HEK293T (cell line): ENCODE measurements around the gene CRIM1.

Source experiments
- BHLHE40 ChIP-seq: fragments of 450-650 bp; IDR thresholded peaks from 2 replicates; pipeline ENCODE4 v1.6.1; 2016; ENCODE audit warnings: mild to moderate bottlenecking, moderate library complexity, borderline replicate concordance
- CTBP1 ChIP-seq: fragments of 450-650 bp; IDR thresholded peaks from 2 replicates; pipeline ENCODE4 v1.6.1; 2016; ENCODE audit warnings: borderline replicate concordance
- ELF4 ChIP-seq: fragments of 450-650 bp; IDR thresholded peaks from 2 replicates; pipeline ENCODE4 v1.6.1; 2017; ENCODE audit warnings: antibody characterized with exemption
- FOXM1 ChIP-seq: fragments of 450-650 bp; IDR thresholded peaks from 2 replicates; pipeline ENCODE4 v1.6.1; 2017; ENCODE audit warnings: mild to moderate bottlenecking, borderline replicate concordance
- HDGF ChIP-seq: fragments of 450-650 bp; IDR thresholded peaks from 2 replicates; pipeline ENCODE4 v1.6.1; 2017; ENCODE audit warnings: antibody characterized with exemption, borderline replicate concordance
- SUZ12 ChIP-seq: fragments of 450-650 bp; IDR thresholded peaks from 2 replicates; pipeline ENCODE4 v1.6.1; 2016; ENCODE audit warnings: mild to moderate bottlenecking
- TARDBP ChIP-seq: fragments of 450-650 bp; IDR thresholded peaks from 2 replicates; pipeline ENCODE4 v1.6.1; 2016

DNA sequence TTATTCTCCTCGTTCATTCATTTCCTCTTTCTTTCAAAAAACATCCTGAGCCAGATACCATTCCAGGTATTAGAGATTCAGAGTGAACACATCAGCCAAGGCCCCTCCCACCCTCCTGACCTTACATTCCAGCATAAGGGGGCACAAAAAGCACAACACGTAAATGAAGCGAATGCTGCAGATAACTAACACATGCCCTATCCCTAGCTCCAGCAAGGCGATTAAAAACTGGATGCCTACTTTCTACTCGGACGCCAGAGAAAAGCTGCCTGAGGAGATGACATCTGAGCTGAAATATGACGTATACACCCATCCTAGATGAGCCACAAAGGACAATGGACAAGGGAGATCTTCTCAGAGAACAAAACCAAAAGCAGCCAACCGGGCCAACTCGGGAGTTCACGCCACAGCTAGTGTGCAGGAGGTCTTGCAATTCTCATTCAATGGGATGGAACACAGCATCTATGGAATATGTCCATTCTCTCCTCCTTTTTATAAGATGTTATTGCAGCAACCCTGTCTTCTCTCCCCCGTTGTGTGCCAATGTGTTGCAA lies 208.9 kb downstream of the CRIM1 start:
- no peak for TF ChIP-seq HDGF
- TF ChIP-seq SUZ12, result no peak
- TF ChIP-seq ELF4, result no peak
- TF ChIP-seq CTBP1, result no peak
- TF ChIP-seq FOXM1, result no peak
- no peak for TF ChIP-seq TARDBP
- no peak for TF ChIP-seq BHLHE40
